OCI-LY3 (cell line): ENCODE measurements around the gene SHC4.

Experiments
- H2AFZ ChIP-seq: fragments of 200-600, 300-600 bp; shearing (Covaris generic); 2 replicates; pipeline ENCODE4 v1.6.0; 2014; ENCODE audit warnings: antibody characterized with exemption, low read depth, low read length
- H3K27ac ChIP-seq: fragments of 200-600, 300-600 bp; sonication (generic); 2 replicates; pipeline ENCODE4 v1.5.1; 2014; ENCODE audit warnings: mild to moderate bottlenecking, low read length, moderate library complexity, mixed read lengths
- H3K27me3 ChIP-seq: fragments of 200-600, 300-600 bp; sonication (generic); 2 replicates; pipeline ENCODE4 v1.6.1; 2014; ENCODE audit warnings: low read depth, low read length, mixed read lengths
- H3K36me3 ChIP-seq: fragments of 200-600, 300-600 bp; sonication (generic); replicated peaks from 2 replicates; pipeline ENCODE3; 2014; ENCODE audit warnings: low read depth, low read length, mixed read lengths
- H3K4me1 ChIP-seq: fragments of 300-600, 200-600 bp; sonication (generic); 2 replicates; pipeline ENCODE4 v1.6.1; 2014; ENCODE audit warnings: low read length, mixed read lengths
- H3K4me2 ChIP-seq: fragments of 200-600, 300-600 bp; sonication (generic); 2 replicates; pipeline ENCODE4 v1.6.1; 2014; ENCODE audit warnings: low read length, mixed read lengths
- H3K4me3 ChIP-seq: fragments of 300-600, 200-600 bp; sonication (generic); 2 replicates; pipeline ENCODE4 v1.5.1; 2014; ENCODE audit warnings: antibody characterized with exemption, mild to moderate bottlenecking, low read length, moderate library complexity
- H3K79me2 ChIP-seq: fragments of 300-600, 200-600 bp; shearing (Covaris generic); 2 replicates; pipeline ENCODE4 v1.6.1; 2014; ENCODE audit warnings: mild to moderate bottlenecking, low read length, mixed read lengths
- H3K9ac ChIP-seq: fragments of 300-600, 200-600 bp; shearing (Covaris generic); 2 replicates; pipeline ENCODE4 v1.6.0; 2014; ENCODE audit warnings: mild to moderate bottlenecking, low read length, moderate library complexity
- H3K9me3 ChIP-seq: fragments of 200-600, 300-600 bp; shearing (Covaris generic); 2 replicates; pipeline ENCODE4 v1.6.1; 2014; ENCODE audit warnings: low read length, mixed read lengths; ENCODE audit not compliant: insufficient read depth
- H4K20me1 ChIP-seq: fragments of 200-600, 300-600 bp; sonication (generic); 2 replicates; pipeline ENCODE4 v1.6.1; 2016; ENCODE audit warnings: low read length, mixed read lengths; ENCODE audit not compliant: insufficient read depth
- CTCF ChIP-seq: fragments of 200-600, 300-600 bp; sonication (generic); IDR thresholded peaks from 2 replicates; pipeline ENCODE4 v1.5.1; 2014; ENCODE audit warnings: antibody characterized with exemption, low read length, low read depth
- EZH2phosphoT487 ChIP-seq: fragments of 200-600 bp; shearing (Covaris generic); IDR thresholded peaks from 2 replicates; pipeline ENCODE4 v1.6.1; 2018; ENCODE audit warnings: antibody characterized with exemption, mixed run types, low read depth

The SHC4 gene

GRCh38 chr15:48872632-48873031 is 91.1 kb downstream of the SHC4 start:
- H2AFZ ChIP-seq: no peak overlapping the region
- no peak for TF ChIP-seq EZH2phosphoT487
- TF ChIP-seq CTCF: no peak
- H3K4me2 ChIP-seq: no peak overlapping the region

DNA sequence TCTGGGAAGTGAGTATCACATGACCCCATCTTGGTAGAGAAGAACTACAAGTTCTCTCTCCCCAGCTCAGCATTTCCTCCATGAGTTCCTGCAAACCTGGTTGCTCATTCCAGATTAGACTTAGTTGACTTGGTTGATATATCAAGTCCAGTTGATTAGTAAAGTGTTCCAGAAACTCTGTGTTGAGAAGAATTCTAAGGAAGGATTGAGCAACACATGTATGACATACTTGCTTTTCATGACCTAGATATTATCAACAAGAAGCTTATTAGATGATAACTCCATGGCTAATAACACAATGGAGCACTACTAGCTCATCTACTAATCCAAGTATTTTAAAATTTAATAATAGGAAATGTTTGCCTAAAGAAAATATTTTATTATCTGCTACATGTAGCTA is 92.2 kb downstream of the SHC4 start:
- Histone ChIP-seq H3K79me2 (no peaks in the 10 kb centered on the region), H3K4me2 (no peak overlapping the region), H3K27me3 (0 out of 2 replicates have a peak, but pooled peaks cover 5% of the 10 kb centered on the region), H4K20me1 (no peaks in the 10 kb centered on the region), H3K9me3 (no peaks in the 10 kb centered on the region), H3K9ac (no peak overlapping the region), H3K4me3 (no peak overlapping the region), H3K36me3 (no peaks in the 10 kb centered on the region), H3K4me1 (peaks cover 11% of the 10 kb centered on the region), H3K27ac (no peak overlapping the region), H2AFZ (no peak overlapping the region)
- TF ChIP-seq CTCF (no peak), EZH2phosphoT487 (no peak)

More at GRCh38 chr15:48872632-48873031, 91.1 kb downstream of the SHC4 start:
- H4K20me1 ChIP-seq: no peaks in the 10 kb centered on the region
- no peak overlapping the region for H3K4me3 ChIP-seq
- peaks cover 11% of the 10 kb centered on the region for H3K4me1 ChIP-seq
- H3K79me2 ChIP-seq: no peaks in the 10 kb centered on the region
- H3K27ac ChIP-seq: no peak overlapping the region
- no peaks in the 10 kb centered on the region for H3K9me3 ChIP-seq
- no peaks in the 10 kb centered on the region for H3K36me3 ChIP-seq
- H3K27me3 ChIP-seq: 0 out of 2 replicates have a peak, but pooled peaks cover 5% of the 10 kb centered on the region
- no peak overlapping the region for H3K9ac ChIP-seq

GRCh38 chr15:48869966-48870365 is 93.8 kb downstream of the SHC4 start:
- Histone ChIP-seq H3K27ac (no peak overlapping the region), H3K27me3 (0 out of 2 replicates have a peak, but pooled peaks cover 5% of the 10 kb centered on the region), H3K4me3 (no peak overlapping the region), H3K4me1 (peaks cover 10% of the 10 kb centered on the region), H3K36me3 (no peaks in the 10 kb centered on the region), H2AFZ (no peak overlapping the region), H3K79me2 (no peaks in the 10 kb centered on the region), H3K9ac (no peak overlapping the region), H3K9me3 (no peaks in the 10 kb centered on the region), H4K20me1 (no peaks in the 10 kb centered on the region), H3K4me2 (no peak overlapping the region)
- no peak for TF ChIP-seq EZH2phosphoT487
- no peak for TF ChIP-seq CTCF

DNA sequence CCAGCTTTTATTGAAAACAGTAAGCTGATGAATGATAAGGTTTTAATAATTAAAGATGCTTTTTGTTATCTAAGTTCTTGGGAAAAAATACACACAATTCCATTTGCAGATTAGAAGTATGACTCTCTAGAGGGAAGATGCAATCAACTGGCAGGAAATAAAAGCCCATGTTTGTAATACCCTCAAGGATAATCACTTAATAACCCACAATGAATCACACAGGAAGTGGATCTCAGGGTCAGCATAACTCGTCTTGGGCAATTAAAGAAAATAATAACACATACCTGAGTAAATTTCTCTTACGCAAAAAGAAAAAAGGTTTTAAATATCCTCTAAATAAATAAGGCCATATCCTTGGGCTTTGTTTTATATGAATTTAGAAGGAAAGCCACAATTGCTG is 95.2 kb downstream of the SHC4 start:
- no peak for TF ChIP-seq CTCF
- TF ChIP-seq EZH2phosphoT487: no peak
- no peak overlapping the region for H3K4me3 ChIP-seq
- no peak overlapping the region for H3K4me2 ChIP-seq
- no peaks in the 10 kb centered on the region for H3K79me2 ChIP-seq
- peaks cover 10% of the 10 kb centered on the region for H3K4me1 ChIP-seq
- H3K9me3 ChIP-seq: no peaks in the 10 kb centered on the region
- H3K27ac ChIP-seq: no peak overlapping the region
- no peaks in the 10 kb centered on the region for H4K20me1 ChIP-seq
- H3K9ac ChIP-seq: no peak overlapping the region
- 0 out of 2 replicates have a peak, but pooled peaks cover 5% of the 10 kb centered on the region for H3K27me3 ChIP-seq
- H3K36me3 ChIP-seq: no peaks in the 10 kb centered on the region
- no peak overlapping the region for H2AFZ ChIP-seq
